ENCODE results near the gene SOCS3. TPM values are rescaled to one million over a fixed set of nuclear protein-coding genes. Genes with fewer than 3 reads are reported as not detected.

SOCS3 gene
- total and polyA plus RNA-seq, 10 of the 15 experiments (the other 5 are each of a cell fraction or from before 2014, with no cell fraction given): 0.05 to 3.9 (median 1.0) TPM

GRCh38 chr17:78346605-78347250, 13.1 kb downstream of the SOCS3 start:
- no peaks in the 10 kb centered on the region for H4K20me1 ChIP-seq (ENCODE audit: control insufficient read depth, insufficient read depth)
- CTCF ChIA-PET: interaction anchor here (0.6 kb wide), 2 partner anchors 12 to 586 kb away, joined by 3 to 4 read pairs; no protein-coding TSS in a partner anchor
- H3K4me3 ChIP-seq: no peak overlapping the region
- no peak for FAIRE-seq
- no peak overlapping the region for H3K9ac ChIP-seq (ENCODE audit: control insufficient read depth, insufficient read depth, low read length)
- SMC1A ChIA-PET (ENCODE audit: uncharacterized antibody, unreplicated experiment): no interaction called here
- BruUV-seq (replicated peaks): no TSS peak
- intact Hi-C loops (cut with micrococcal nuclease; ENCODE audit: unreplicated experiment) (no loop called here), in situ Hi-C loops (cut with MboI) (no loop called here)
- no peak for DNase-seq (ENCODE audit: low read depth, low spot score)
- ATAC-seq: no peak
- H3K4me2 ChIP-seq (ENCODE audit: control insufficient read depth, insufficient read depth): no peak overlapping the region
- POLR2A ChIA-PET: interaction anchor here (0.5 to 2.8 kb wide), 3 partner anchors 7 to 30 kb away, joined by 4 to 10 read pairs (median 9); no protein-coding TSS in a partner anchor
- no peaks in the 10 kb centered on the region for H3K36me3 ChIP-seq (ENCODE audit: control insufficient read depth in 2 of 2, insufficient read depth in 2 of 2, low read length in 1 of 2)
- no peaks in the 10 kb centered on the region for H3K79me2 ChIP-seq (ENCODE audit: control insufficient read depth, insufficient read depth, low read length)
- no peak overlapping the region for H2AFZ ChIP-seq (ENCODE audit: control insufficient read depth, low read depth, low read length)
- H3K27me3 ChIP-seq (replicated peaks in 1 of 2; ENCODE audit: control insufficient read depth in 2 of 2, insufficient read depth in 2 of 2, low read length in 1 of 2): no peaks in the 10 kb centered on the region
- H3K4me1 ChIP-seq (ENCODE audit: control insufficient read depth, insufficient read depth, low read length): peaks cover 35% of the 10 kb centered on the region
- RAD21 ChIA-PET (ENCODE audit: unreplicated experiment): interaction anchor here (0.6 kb wide), 1 partner anchor 10 kb away, joined by 3 read pairs; no protein-coding TSS in a partner anchor
- 0 out of 2 replicates have a peak, but pooled peaks have one; percentile 13 for TF ChIP-seq ZBTB33 (IDR thresholded peaks at IDR 0.05)
- TF ChIP-seq CHD1 (IDR thresholded peaks at IDR 0.05; ENCODE audit: low read depth, low read length): no peak
- no peak for TF ChIP-seq BCL3 (IDR thresholded peaks at IDR 0.05; ENCODE audit: borderline replicate concordance, insufficient read depth, low read depth, low read length, poor library complexity, severe bottlenecking)
- WGBS (ENCODE audit: insufficient coverage, insufficient replicate concordance, low lambda C conversion rate, missing lambda C conversion rate): 79% methylated on average over 13 of the region's 13 CpGs
- H3K27ac ChIP-seq (ENCODE audit: control insufficient read depth, insufficient read depth): no peak overlapping the region
- H3K9me3 ChIP-seq (replicated peaks; ENCODE audit: control insufficient read depth, insufficient read depth, low read length): no peaks in the 10 kb centered on the region
